BJ (cell line): ENCODE results near the gene VWF. TPM values are rescaled to one million over a fixed set of nuclear protein-coding genes. Genes with fewer than 3 reads are reported as not detected.

Experiments
- CTCF ChIA-PET: fragments of 350-600 bp; formaldehyde crosslinking; extraction: SDS; loops from one replicate; lab custom pipeline; 2021; ENCODE audit warnings: antibody characterized with exemption, inconsistent platforms; lab: Yijun Ruan, JAX
- POLR2A ChIA-PET: fragments of 300-600 bp; sonication (Branson Sonifier 250); formaldehyde crosslinking; extraction: SDS; loops from one replicate; lab custom pipeline; 2021; ENCODE audit warnings: antibody characterized with exemption; lab: Charles Lee
- DNase-seq: peaks from one replicate; pipeline ENCODE4 v3.0.0-alpha.2; 2011; ENCODE audit warnings: low read depth
- H3K27me3 ChIP-seq: 2 replicates; pipeline ENCODE4 v1.6.0; 2011; ENCODE audit warnings: low read length; ENCODE audit not compliant: control insufficient read depth, insufficient read depth
- H3K36me3 ChIP-seq: 2 replicates; pipeline ENCODE4 v1.5.1; 2011; ENCODE audit warnings: low read length; ENCODE audit not compliant: control insufficient read depth, insufficient read depth
- H3K4me3 ChIP-seq: 2 replicates; pipeline ENCODE4 v1.5.1; 2011; ENCODE audit warnings: low read depth, mild to moderate bottlenecking, control low read depth, low read length
- polyA plus RNA-seq: library from polyadenylated mRNA; depleted of rRNA; stranded (reverse); fragments of >200 nt; gene quantifications from 2 replicates; pipeline ENCODE4 v1.2.3, GENCODE V29; 2011
- TF ChIP-seq, protein P1 (sequence below): IDR thresholded peaks from 2 replicates; pipeline ENCODE4 v1.5.1; 2011; ENCODE audit warnings: low read depth, mild to moderate bottlenecking, control low read depth, inconsistent platforms, low read length, moderate library complexity; ENCODE audit not compliant: insufficient read depth

VWF gene
- polyA plus RNA-seq, 1 experiment = 0.06 TPM

DNA sequence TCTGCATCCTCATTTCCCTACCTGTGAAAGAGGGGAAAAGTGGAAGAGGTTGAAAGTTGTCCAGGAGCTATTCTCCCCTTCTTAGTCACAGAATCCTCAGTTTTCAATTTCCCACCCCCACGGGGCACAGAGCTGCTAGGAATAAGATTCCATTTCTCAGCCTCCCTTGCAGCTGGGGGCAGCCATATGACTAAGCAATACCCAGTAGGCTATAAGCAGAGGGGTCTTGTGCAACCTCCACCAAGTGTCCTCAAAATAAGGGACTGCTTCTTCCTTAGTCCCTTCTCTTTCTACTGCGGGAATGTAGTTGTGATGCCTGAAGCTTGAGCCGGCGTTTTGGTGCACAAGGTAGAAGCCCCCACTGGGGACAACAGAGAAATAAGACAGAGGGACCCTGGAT is 40.9 kb downstream of the VWF start:
- H3K27me3 ChIP-seq = no peaks in the 10 kb centered on the region
- TF ChIP-seq, protein P1, sequence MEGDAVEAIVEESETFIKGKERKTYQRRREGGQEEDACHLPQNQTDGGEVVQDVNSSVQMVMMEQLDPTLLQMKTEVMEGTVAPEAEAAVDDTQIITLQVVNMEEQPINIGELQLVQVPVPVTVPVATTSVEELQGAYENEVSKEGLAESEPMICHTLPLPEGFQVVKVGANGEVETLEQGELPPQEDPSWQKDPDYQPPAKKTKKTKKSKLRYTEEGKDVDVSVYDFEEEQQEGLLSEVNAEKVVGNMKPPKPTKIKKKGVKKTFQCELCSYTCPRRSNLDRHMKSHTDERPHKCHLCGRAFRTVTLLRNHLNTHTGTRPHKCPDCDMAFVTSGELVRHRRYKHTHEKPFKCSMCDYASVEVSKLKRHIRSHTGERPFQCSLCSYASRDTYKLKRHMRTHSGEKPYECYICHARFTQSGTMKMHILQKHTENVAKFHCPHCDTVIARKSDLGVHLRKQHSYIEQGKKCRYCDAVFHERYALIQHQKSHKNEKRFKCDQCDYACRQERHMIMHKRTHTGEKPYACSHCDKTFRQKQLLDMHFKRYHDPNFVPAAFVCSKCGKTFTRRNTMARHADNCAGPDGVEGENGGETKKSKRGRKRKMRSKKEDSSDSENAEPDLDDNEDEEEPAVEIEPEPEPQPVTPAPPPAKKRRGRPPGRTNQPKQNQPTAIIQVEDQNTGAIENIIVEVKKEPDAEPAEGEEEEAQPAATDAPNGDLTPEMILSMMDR = no peak
- POLR2A ChIA-PET = no interaction called here
- no peaks in the 10 kb centered on the region for H3K36me3 ChIP-seq
- H3K4me3 ChIP-seq = no peak overlapping the region
- CTCF ChIA-PET = interaction anchor here (1.6 to 2.6 kb wide), 2 partner anchors 12 to 112 kb away, joined by 7 to 15 read pairs; no protein-coding TSS in a partner anchor
- DNase-seq = no peak

DNA sequence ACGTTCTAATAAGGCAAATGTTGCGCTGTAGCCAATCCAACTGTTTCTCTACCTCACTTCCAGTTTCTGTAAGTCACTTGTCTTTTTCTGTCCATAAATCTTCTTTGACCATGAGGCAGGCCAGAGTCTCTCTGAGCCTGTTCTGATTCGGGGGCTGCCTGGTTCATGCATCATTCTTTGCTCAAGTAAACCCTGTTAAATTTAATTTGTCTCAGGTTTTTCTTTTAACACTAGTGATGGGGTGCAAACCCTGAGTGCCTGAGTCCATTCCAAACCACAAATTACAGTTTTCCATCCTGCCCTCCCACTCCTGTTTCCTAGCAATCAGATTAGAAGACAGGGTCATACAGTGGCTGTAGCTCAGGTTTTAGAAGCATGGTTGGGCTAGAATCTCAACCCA is 41.9 kb downstream of the VWF start:
- no peak for DNase-seq

GRCh38 chr12:6080149-6081045 is 44.1 kb downstream of the VWF start:
- CTCF ChIA-PET = interaction anchor here (0.9 to 1.3 kb wide), 3 partner anchors 13 to 205 kb away, joined by 3 to 5 read pairs (median 3); no protein-coding TSS in a partner anchor
- POLR2A ChIA-PET = no interaction called here
- TF ChIP-seq, protein P1 = no peak

More for the DNA sequence above, 41.9 kb downstream of the VWF start:
- H3K27me3 ChIP-seq = no peaks in the 10 kb centered on the region
- ChIA-PET CTCF (interaction anchor here (1.2 kb wide), 1 partner anchor 95 kb away, joined by 3 read pairs; no protein-coding TSS in a partner anchor), POLR2A (no interaction called here)
- no peak overlapping the region for H3K4me3 ChIP-seq
- H3K36me3 ChIP-seq = no peaks in the 10 kb centered on the region
- TF ChIP-seq, protein P1 = no peak

GRCh38 chr12:6078398-6079096 is 45.9 kb downstream of the VWF start:
- Histone ChIP-seq H3K4me3 (no peak overlapping the region), H3K27me3 (no peaks in the 10 kb centered on the region), H3K36me3 (no peaks in the 10 kb centered on the region)
- no peak for DNase-seq
- TF ChIP-seq, protein P1 = no peak
- POLR2A ChIA-PET = no interaction called here
- CTCF ChIA-PET = no interaction called here

More at GRCh38 chr12:6080149-6081045, 44.1 kb downstream of the VWF start:
- H3K36me3 ChIP-seq = no peaks in the 10 kb centered on the region
- H3K27me3 ChIP-seq = no peaks in the 10 kb centered on the region
- no peak overlapping the region for H3K4me3 ChIP-seq
- no peak for DNase-seq

DNA sequence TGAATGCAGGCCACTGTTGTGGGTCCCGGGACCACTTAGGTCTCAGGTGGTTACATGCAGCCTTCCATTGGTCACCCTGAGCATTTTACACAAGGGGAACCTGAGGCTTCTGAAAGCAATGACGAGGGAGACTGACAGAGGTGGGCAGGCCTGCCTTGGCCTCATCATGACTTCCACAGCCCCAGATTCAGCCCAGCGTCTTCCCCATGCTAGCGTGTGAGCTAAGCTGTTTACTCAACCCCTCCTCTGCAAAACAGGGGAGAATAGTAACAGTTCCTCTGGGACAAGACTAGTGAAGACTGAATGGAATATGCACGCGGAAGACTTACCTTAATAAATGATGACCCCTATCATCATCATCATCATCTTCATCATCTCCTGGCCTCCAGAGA is 46.8 kb downstream of the VWF start:
- Histone ChIP-seq H3K4me3 (no peak overlapping the region), H3K36me3 (no peaks in the 10 kb centered on the region), H3K27me3 (no peaks in the 10 kb centered on the region)
- TF ChIP-seq, protein P1 = no peak
- ChIA-PET POLR2A (no interaction called here), CTCF (no interaction called here)
- DNase-seq = no peak
